ENCODE measurements around the gene WDR31. TPM values are rescaled to one million over a fixed set of nuclear protein-coding genes. Genes with fewer than 3 reads are reported as not detected.

Gene WDR31
- total RNA-seq, 1 donor from 2014 or later, result 13.0 TPM

- ATAC-seq (no peak), DNase-seq (ENCODE audit: missing footprints) (no peak)
- intact Hi-C loops (cut with DNase I), result loop anchor here (5.0 to 10.0 kb wide), 2 partner anchors 322 to 385 kb away; no protein-coding TSS in a partner anchor
Observed at GRCh38 chr9:113269871-113270270, 70.2 kb downstream of the WDR31 start.

- no peak for ATAC-seq
- intact Hi-C loops (cut with DNase I), result no loop called here
- DNase-seq (ENCODE audit: missing footprints), result no peak
Observed at GRCh38 chr9:113269355-113269754, 70.7 kb downstream of the WDR31 start.

- intact Hi-C loops (cut with DNase I), result no loop called here
- no peak for DNase-seq (ENCODE audit: missing footprints)
- ATAC-seq, result no peak
Observed at GRCh38 chr9:113267911-113268566, 72.0 kb downstream of the WDR31 start.

- ATAC-seq, result no peak
- intact Hi-C loops (cut with DNase I), result no loop called here
- DNase-seq (ENCODE audit: missing footprints), result no peak
Observed at GRCh38 chr9:113266174-113266573, 73.9 kb downstream of the WDR31 start.

Other genes starting within 250 kb of the WDR31 start
- 14.6 TPM for gene SLC31A2, start 189.3 kb downstream of the WDR31 start, total RNA-seq
- 19.4 TPM for gene FKBP15, start 119.0 kb downstream of the WDR31 start, total RNA-seq
- 12.0 TPM for gene SLC31A1, start 118.7 kb downstream of the WDR31 start, total RNA-seq
- gene CDC26, start 64.7 kb downstream of the WDR31 start, total RNA-seq, result 38.3 TPM
- gene PRPF4, start 64.6 kb downstream of the WDR31 start, total RNA-seq, result 11.0 TPM
- gene RNF183, start 36.9 kb downstream of the WDR31 start, total RNA-seq, result not detected
- gene BSPRY, start 9.3 kb upstream of the WDR31 start, total RNA-seq, result 0.35 TPM
- 10.5 TPM for gene HDHD3, start 36.7 kb upstream of the WDR31 start, total RNA-seq
- 136 TPM for gene ALAD, start 61.0 kb upstream of the WDR31 start, total RNA-seq
- 22.6 TPM for gene POLE3, start 70.4 kb upstream of the WDR31 start, total RNA-seq
- gene C9orf43, start 70.5 kb upstream of the WDR31 start, total RNA-seq, result 0.24 TPM
- 139 TPM for gene RGS3, start 123.5 kb upstream of the WDR31 start, total RNA-seq